SU-DHL-6 (cell line): ENCODE measurements around the gene RHBDD2.

ENCODE experiments used
- H2AFZ ChIP-seq: fragments of 200-600 bp; sonication (generic); 2 replicates; pipeline ENCODE4 v1.6.1; 2014; ENCODE audit warnings: low read depth, mild to moderate bottlenecking, moderate library complexity, mixed read lengths, antibody characterized with exemption, low read length; ENCODE audit not compliant: severe bottlenecking
- H3F3A ChIP-seq: fragments of 200-600 bp; shearing (Covaris generic); 2 replicates; pipeline ENCODE4 v1.6.0; 2016; ENCODE audit warnings: antibody characterized with exemption, mild to moderate bottlenecking; ENCODE audit not compliant: insufficient read depth
- H3K27ac ChIP-seq: fragments of 200-600 bp; sonication (generic); 2 replicates; pipeline ENCODE4 v1.5.1; 2016; ENCODE audit warnings: low read depth, mild to moderate bottlenecking, low read length, moderate library complexity, mixed read lengths
- H3K27me3 ChIP-seq: fragments of 200-600 bp; sonication (generic), shearing (Covaris generic); 2 replicates; pipeline ENCODE4 v1.6.0; 2014; ENCODE audit warnings: mild to moderate bottlenecking, low read length
- H3K36me3 ChIP-seq: fragments of 200-600 bp; sonication (generic); 2 replicates; pipeline ENCODE4 v1.6.1; 2014; ENCODE audit warnings: mild to moderate bottlenecking, low read length, mixed read lengths
- H3K4me2 ChIP-seq: fragments of 300-600, 200-600 bp; shearing (Covaris generic), sonication (generic); 2 replicates; pipeline ENCODE4 v1.6.0; 2014; ENCODE audit warnings: low read length, low read depth, mild to moderate bottlenecking; ENCODE audit not compliant: poor library complexity, severe bottlenecking
- H3K4me3 ChIP-seq: fragments of 200-600 bp; sonication (generic); 2 replicates; pipeline ENCODE4 v1.5.1; 2014; ENCODE audit warnings: antibody characterized with exemption, low read length, mild to moderate bottlenecking, mixed read lengths; ENCODE audit not compliant: insufficient read depth, poor library complexity, severe bottlenecking
- H3K79me2 ChIP-seq: fragments of 200-600 bp; sonication (generic); 2 replicates; pipeline ENCODE4 v1.6.1; 2014; ENCODE audit warnings: mild to moderate bottlenecking, low read length, moderate library complexity; ENCODE audit not compliant: insufficient read depth
- H3K9ac ChIP-seq: fragments of 200-600 bp; sonication (generic); 2 replicates; pipeline ENCODE4 v1.7.0; 2014; ENCODE audit warnings: mild to moderate bottlenecking, low read length
- H3K9me2 ChIP-seq: fragments of 200-600 bp; sonication (generic); replicated peaks from 2 replicates; pipeline ENCODE4 v1.6.1; 2014; ENCODE audit warnings: low read length; ENCODE audit not compliant: insufficient read depth
- H3K9me3 ChIP-seq: fragments of 200-600 bp; sonication (generic); 2 replicates; pipeline ENCODE4 v1.6.1; 2014; ENCODE audit warnings: low read length, mixed read lengths; ENCODE audit not compliant: insufficient read depth
- H4K20me1 ChIP-seq: fragments of 200-600 bp; sonication (generic); 2 replicates; pipeline ENCODE4 v1.6.1; 2014; ENCODE audit warnings: low read depth, mild to moderate bottlenecking, antibody characterized with exemption, low read length, moderate library complexity, mixed read lengths
- EZH2phosphoT487 ChIP-seq: fragments of 200-600 bp; sonication (generic), shearing (Covaris generic); conservative IDR thresholded peaks from 2 replicates; pipeline ENCODE4 v1.6.1; 2018; ENCODE audit warnings: mild to moderate bottlenecking, antibody characterized with exemption, low read length, moderate library complexity, mixed read lengths
- TF ChIP-seq, protein P1 (sequence below): fragments of 200-600 bp; sonication (generic); IDR thresholded peaks from one replicate; pipeline ENCODE4 v1.5.1; 2017; ENCODE audit warnings: antibody characterized with exemption, mild to moderate bottlenecking, low read length, moderate library complexity; ENCODE audit not compliant: insufficient read depth, poor library complexity, severe bottlenecking

Gene RHBDD2

DNA sequence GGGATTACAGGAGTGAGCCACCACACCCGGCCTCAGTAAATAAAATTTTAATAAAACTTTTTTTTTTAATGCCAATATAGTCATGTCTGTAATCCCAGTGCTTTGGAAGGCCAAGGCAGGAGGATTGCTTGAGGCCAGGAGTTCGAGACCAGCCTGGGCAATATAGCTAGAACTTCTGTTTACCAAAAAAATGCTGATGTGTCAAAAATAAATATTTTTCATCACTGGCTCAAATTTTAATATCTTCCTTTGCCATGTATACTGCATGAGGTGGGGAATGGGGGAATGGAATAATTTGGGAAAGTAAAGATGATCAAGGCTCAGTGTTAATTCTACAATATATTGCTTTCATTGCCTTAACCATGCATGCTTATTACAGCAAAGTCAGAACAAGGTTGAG, 10.7 kb upstream of the RHBDD2 start:
- Histone ChIP-seq H3K9ac (no peak overlapping the region), H2AFZ (no peak overlapping the region), H3K9me2 (no peaks in the 10 kb centered on the region), H3K27ac (no peak overlapping the region), H3K9me3 (no peaks in the 10 kb centered on the region), H3K36me3 (no peaks in the 10 kb centered on the region), H3K4me2 (no peak overlapping the region), H3F3A (no peaks in the 10 kb centered on the region), H3K79me2 (no peaks in the 10 kb centered on the region), H4K20me1 (no peaks in the 10 kb centered on the region), H3K27me3 (no peaks in the 10 kb centered on the region), H3K4me3 (no peak overlapping the region)
- TF ChIP-seq, protein P1, sequence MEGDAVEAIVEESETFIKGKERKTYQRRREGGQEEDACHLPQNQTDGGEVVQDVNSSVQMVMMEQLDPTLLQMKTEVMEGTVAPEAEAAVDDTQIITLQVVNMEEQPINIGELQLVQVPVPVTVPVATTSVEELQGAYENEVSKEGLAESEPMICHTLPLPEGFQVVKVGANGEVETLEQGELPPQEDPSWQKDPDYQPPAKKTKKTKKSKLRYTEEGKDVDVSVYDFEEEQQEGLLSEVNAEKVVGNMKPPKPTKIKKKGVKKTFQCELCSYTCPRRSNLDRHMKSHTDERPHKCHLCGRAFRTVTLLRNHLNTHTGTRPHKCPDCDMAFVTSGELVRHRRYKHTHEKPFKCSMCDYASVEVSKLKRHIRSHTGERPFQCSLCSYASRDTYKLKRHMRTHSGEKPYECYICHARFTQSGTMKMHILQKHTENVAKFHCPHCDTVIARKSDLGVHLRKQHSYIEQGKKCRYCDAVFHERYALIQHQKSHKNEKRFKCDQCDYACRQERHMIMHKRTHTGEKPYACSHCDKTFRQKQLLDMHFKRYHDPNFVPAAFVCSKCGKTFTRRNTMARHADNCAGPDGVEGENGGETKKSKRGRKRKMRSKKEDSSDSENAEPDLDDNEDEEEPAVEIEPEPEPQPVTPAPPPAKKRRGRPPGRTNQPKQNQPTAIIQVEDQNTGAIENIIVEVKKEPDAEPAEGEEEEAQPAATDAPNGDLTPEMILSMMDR = no peak
- no peak for TF ChIP-seq EZH2phosphoT487

DNA sequence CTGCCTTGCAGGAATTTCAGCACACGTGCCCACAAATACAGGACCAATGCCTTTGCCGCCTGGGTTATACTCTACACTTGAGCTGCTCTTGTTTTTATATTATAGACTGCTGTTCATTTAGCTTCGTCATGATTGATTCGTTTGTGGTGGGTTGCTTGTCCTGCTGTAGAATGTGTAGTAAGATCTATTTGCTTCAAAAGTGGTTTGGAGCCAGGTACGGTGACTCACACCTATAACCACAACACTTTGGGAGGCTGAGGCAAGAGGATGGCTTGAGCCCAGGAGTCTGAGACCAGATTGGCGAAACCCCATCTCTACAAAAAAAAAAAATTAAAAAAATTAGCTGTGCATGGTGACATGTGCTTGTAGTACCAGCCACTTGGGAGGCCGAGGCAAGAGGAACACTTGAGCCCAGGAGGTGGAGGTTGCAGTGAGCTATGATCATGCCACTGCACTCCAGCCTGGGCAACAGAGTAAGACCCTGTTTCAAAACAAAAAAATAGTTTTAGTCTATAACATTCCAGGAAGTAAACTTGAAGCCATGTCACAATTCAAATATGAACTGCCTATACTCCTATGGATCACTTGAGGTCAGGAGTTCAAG, 9.0 kb upstream of the RHBDD2 start:
- H2AFZ ChIP-seq = no peak overlapping the region

GRCh38 chr7:75870557-75871161, 8.2 kb upstream of the RHBDD2 start:
- Histone ChIP-seq H3K27ac (no peak overlapping the region), H4K20me1 (no peaks in the 10 kb centered on the region), H3K9ac (no peak overlapping the region), H3K4me2 (no peak overlapping the region), H3K79me2 (no peaks in the 10 kb centered on the region), H3K4me3 (no peak overlapping the region), H3K9me3 (no peaks in the 10 kb centered on the region), H2AFZ (no peak overlapping the region), H3F3A (no peaks in the 10 kb centered on the region), H3K36me3 (no peaks in the 10 kb centered on the region), H3K27me3 (no peaks in the 10 kb centered on the region), H3K9me2 (no peaks in the 10 kb centered on the region)
- TF ChIP-seq EZH2phosphoT487 = no peak
- TF ChIP-seq, protein P1 = no peak

More for the DNA sequence above, 9.0 kb upstream of the RHBDD2 start:
- H3K36me3 ChIP-seq = no peaks in the 10 kb centered on the region
- H3K27ac ChIP-seq = no peak overlapping the region
- H3K9me3 ChIP-seq = no peaks in the 10 kb centered on the region
- no peak overlapping the region for H3K9ac ChIP-seq
- no peak overlapping the region for H3K4me3 ChIP-seq
- H3K4me2 ChIP-seq = no peak overlapping the region
- H4K20me1 ChIP-seq = no peaks in the 10 kb centered on the region
- TF ChIP-seq EZH2phosphoT487 = no peak
- TF ChIP-seq, protein P1 = no peak
- no peaks in the 10 kb centered on the region for H3F3A ChIP-seq
- H3K27me3 ChIP-seq = no peaks in the 10 kb centered on the region
- no peaks in the 10 kb centered on the region for H3K79me2 ChIP-seq
- no peaks in the 10 kb centered on the region for H3K9me2 ChIP-seq
